Measurements from ENCODE around the gene RAB7B.

The RAB7B gene

GRCh38 chr1:206022766-206023165 is 19.6 kb upstream of the RAB7B start:
- no peak for TF ChIP-seq CTCF (conservative IDR thresholded peaks at IDR 0.05; ENCODE audit: low read depth, low read length)
- H3K4me3 ChIP-seq (ENCODE audit: low read depth, low read length): no peak overlapping the region
- no peak for DNase-seq (ENCODE audit: low read depth)

GRCh38 chr1:206021626-206022365 is 18.6 kb upstream of the RAB7B start:
- no peak for TF ChIP-seq CTCF (conservative IDR thresholded peaks at IDR 0.05; ENCODE audit: low read depth, low read length)
- DNase-seq (ENCODE audit: low read depth): peak; percentile 62

GRCh38 chr1:206021008-206021625 is 17.9 kb upstream of the RAB7B start:
- TF ChIP-seq CTCF (conservative IDR thresholded peaks at IDR 0.05; ENCODE audit: low read depth, low read length): no peak
- no peak for DNase-seq (ENCODE audit: low read depth)
- H3K4me3 ChIP-seq (ENCODE audit: low read depth, low read length): no peak overlapping the region

More at GRCh38 chr1:206021626-206022365, 18.6 kb upstream of the RAB7B start:
- no peak overlapping the region for H3K4me3 ChIP-seq (ENCODE audit: low read depth, low read length)

GRCh38 chr1:206020393-206021007 is 17.3 kb upstream of the RAB7B start:
- no peak overlapping the region for H3K4me3 ChIP-seq (ENCODE audit: low read depth, low read length)
- no peak for TF ChIP-seq CTCF (conservative IDR thresholded peaks at IDR 0.05; ENCODE audit: low read depth, low read length)
- DNase-seq (ENCODE audit: low read depth): no peak

GRCh38 chr1:206015071-206015470 is 11.9 kb upstream of the RAB7B start:
- DNase-seq (ENCODE audit: low read depth): no peak
- TF ChIP-seq CTCF (conservative IDR thresholded peaks at IDR 0.05; ENCODE audit: low read depth, low read length): no peak
- H3K4me3 ChIP-seq (ENCODE audit: low read depth, low read length): no peak overlapping the region

- no peak overlapping the region for H3K4me3 ChIP-seq (ENCODE audit: low read depth, low read length)
- no peak for DNase-seq (ENCODE audit: low read depth)
- no peak for TF ChIP-seq CTCF (conservative IDR thresholded peaks at IDR 0.05; ENCODE audit: low read depth, low read length)
These were observed 11.4 kb upstream of the RAB7B start for GRCh38 chr1:206014601-206015000.
